ENCODE measurements around the gene NUBP2. TPM values are rescaled to one million over a fixed set of nuclear protein-coding genes. Genes with fewer than 3 reads are reported as not detected.

NUBP2 gene
- total RNA-seq, 1 experiment from 2014 or later, result 69.4 TPM

GRCh38 chr16:1764971-1765370, 17.8 kb upstream of the NUBP2 start:
- TF ChIP-seq, protein P1, sequence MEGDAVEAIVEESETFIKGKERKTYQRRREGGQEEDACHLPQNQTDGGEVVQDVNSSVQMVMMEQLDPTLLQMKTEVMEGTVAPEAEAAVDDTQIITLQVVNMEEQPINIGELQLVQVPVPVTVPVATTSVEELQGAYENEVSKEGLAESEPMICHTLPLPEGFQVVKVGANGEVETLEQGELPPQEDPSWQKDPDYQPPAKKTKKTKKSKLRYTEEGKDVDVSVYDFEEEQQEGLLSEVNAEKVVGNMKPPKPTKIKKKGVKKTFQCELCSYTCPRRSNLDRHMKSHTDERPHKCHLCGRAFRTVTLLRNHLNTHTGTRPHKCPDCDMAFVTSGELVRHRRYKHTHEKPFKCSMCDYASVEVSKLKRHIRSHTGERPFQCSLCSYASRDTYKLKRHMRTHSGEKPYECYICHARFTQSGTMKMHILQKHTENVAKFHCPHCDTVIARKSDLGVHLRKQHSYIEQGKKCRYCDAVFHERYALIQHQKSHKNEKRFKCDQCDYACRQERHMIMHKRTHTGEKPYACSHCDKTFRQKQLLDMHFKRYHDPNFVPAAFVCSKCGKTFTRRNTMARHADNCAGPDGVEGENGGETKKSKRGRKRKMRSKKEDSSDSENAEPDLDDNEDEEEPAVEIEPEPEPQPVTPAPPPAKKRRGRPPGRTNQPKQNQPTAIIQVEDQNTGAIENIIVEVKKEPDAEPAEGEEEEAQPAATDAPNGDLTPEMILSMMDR (conservative IDR thresholded peaks at IDR 0.05), result no peak
- no CpG with 5 or more reads among the region's 21 CpGs for WGBS (ENCODE audit: extremely low coverage, insufficient read length, low lambda C conversion rate)
- Histone ChIP-seq H2AFZ (ENCODE audit: low read length) (no peak overlapping the region), H3K4me2 (ENCODE audit: insufficient read depth, insufficient read length, low read length) (no peak overlapping the region), H3K23me2 (ENCODE audit: insufficient read length, low read depth, low read length, poor library complexity, severe bottlenecking) (peaks cover 3% of the 10 kb centered on the region), H3K14ac (ENCODE audit: insufficient read depth, low read length) (no peak overlapping the region), H2BK12ac (ENCODE audit: insufficient read length, low read depth, low read length) (no peak overlapping the region), H3K27me3 (ENCODE audit: insufficient read depth, low read length) (no peaks in the 10 kb centered on the region), H4K5ac (ENCODE audit: insufficient read length, low read depth, low read length) (no peak overlapping the region), H3K56ac (ENCODE audit: insufficient read length, low read depth, low read length) (no peak overlapping the region), H2AK5ac (ENCODE audit: insufficient read length, low read length) (no peak overlapping the region), H2BK20ac (ENCODE audit: low read depth, low read length, poor library complexity, severe bottlenecking) (no peak overlapping the region), H3K79me1 (ENCODE audit: insufficient read depth, low read depth, low read length, poor library complexity, severe bottlenecking) (no peaks in the 10 kb centered on the region), H4K20me1 (ENCODE audit: control insufficient read depth, insufficient read depth, insufficient read length) (no peaks in the 10 kb centered on the region), H2BK5ac (ENCODE audit: insufficient read length, low read length) (no peak overlapping the region), H3K9ac (ENCODE audit: extremely low read depth, insufficient read length, low read length) (no peak overlapping the region), H4K91ac (ENCODE audit: insufficient read length, low read depth, low read length) (no peak overlapping the region), H3K27ac (ENCODE audit: insufficient read length, low read depth, low read length) (no peak overlapping the region), H3K4me1 (ENCODE audit: insufficient read depth, low read length) (no peaks in the 10 kb centered on the region), H3K4ac (ENCODE audit: low read depth, low read length) (no peak overlapping the region), H4K8ac (replicated peaks; ENCODE audit: insufficient read length, low read depth, low read length) (no peak overlapping the region), H3T11ph (ENCODE audit: low read length) (no peak overlapping the region), H2BK15ac (ENCODE audit: low read depth, low read length) (no peak overlapping the region), H3K23ac (ENCODE audit: insufficient read length, low read depth, low read length) (no peak overlapping the region), H3K18ac (ENCODE audit: insufficient read length, low read depth, low read length) (no peak overlapping the region), H3K9me3 (ENCODE audit: control insufficient read depth, low read depth, low read length) (no peaks in the 10 kb centered on the region), H3K79me2 (ENCODE audit: insufficient read depth, low read length) (no peaks in the 10 kb centered on the region), H2BK120ac (ENCODE audit: low read depth, low read length, poor library complexity, severe bottlenecking) (no peak overlapping the region)
- DNase-seq, result no peak
- Mint-ChIP-seq H3K27me3 (ENCODE audit: low read depth) (no peaks in the 10 kb centered on the region; the same call in 1 of the 2 replicates), H3K36me3 (ENCODE audit: insufficient read depth in 1 of 3, low read depth in 3 of 3) (peaks cover 7 to 41% (median 28%) of the 10 kb centered on the region in 3 experiments; a peak in 6 of 7 replicates), H3K4me1 (peaks cover under 1 to 2% of the 10 kb centered on the region in 2 experiments; a peak in 3 of 4 replicates), H3K9me3 (no peaks in the 10 kb centered on the region), H3K4me3 (no peak overlapping the region), H3K27ac (no peak overlapping the region)

All from H9 (cell line).